CD1c-positive myeloid dendritic cell (primary cell): ENCODE measurements around the gene POLR2L.

ENCODE experiments used
- DNase-seq: peaks from one replicate; pipeline ENCODE4 v3.0.0-alpha.2; 2016; ENCODE audit errors: extremely low spot score

POLR2L gene

GRCh38 chr11:842370-843002 is at the start of gene POLR2L, which contains the start of gene TSPAN4:
POLR2L (minus strand) TSS chr11:842529; CDS start chr11:842508, 21 bp downstream.
TSPAN4 (plus strand) TSS chr11:842852; CDS start chr11:850305, 7,453 bp downstream.
- DNase-seq = peak; percentile 93

GRCh38 chr11:890794-891540 is 48.6 kb upstream of the POLR2L start:
- DNase-seq = no peak

- DNase-seq = no peak
Observed at GRCh38 chr11:889687-890475, 47.6 kb upstream of the POLR2L start.

- DNase-seq = no peak
Observed at GRCh38 chr11:889257-889656, 46.9 kb upstream of the POLR2L start.

- no peak for DNase-seq
Observed at GRCh38 chr11:888310-889212, 46.2 kb upstream of the POLR2L start.

GRCh38 chr11:887589-887988 is 45.3 kb upstream of the POLR2L start:
- no peak for DNase-seq

GRCh38 chr11:886568-886967 is 44.2 kb upstream of the POLR2L start:
- DNase-seq = no peak

- no peak for DNase-seq
Observed at GRCh38 chr11:884578-885070, 42.3 kb upstream of the POLR2L start.

GRCh38 chr11:883527-883926 is 41.2 kb upstream of the POLR2L start:
- DNase-seq = no peak

GRCh38 chr11:882596-882995 is 40.3 kb upstream of the POLR2L start:
- DNase-seq = no peak

- DNase-seq = no peak
Observed at GRCh38 chr11:880447-880846, 38.1 kb upstream of the POLR2L start.

GRCh38 chr11:877565-877964 is 35.2 kb upstream of the POLR2L start:
- DNase-seq = no peak

- no peak for DNase-seq
Observed at GRCh38 chr11:876545-876944, 34.2 kb upstream of the POLR2L start.

- DNase-seq = no peak
Observed at GRCh38 chr11:875769-876301, 33.5 kb upstream of the POLR2L start.

GRCh38 chr11:875203-875602 is 32.9 kb upstream of the POLR2L start:
- no peak for DNase-seq

- no peak for DNase-seq
Observed at GRCh38 chr11:873706-874105, 31.4 kb upstream of the POLR2L start.

- DNase-seq = no peak
Observed at GRCh38 chr11:872799-873198, 30.5 kb upstream of the POLR2L start.

GRCh38 chr11:871472-871871 is 29.1 kb upstream of the POLR2L start:
- DNase-seq = no peak

- DNase-seq = no peak
Observed at GRCh38 chr11:870418-870817, 28.1 kb upstream of the POLR2L start.

- no peak for DNase-seq
Observed at GRCh38 chr11:870127-870413, 27.7 kb upstream of the POLR2L start.

- DNase-seq = no peak
Observed at GRCh38 chr11:869399-870126, 27.2 kb upstream of the POLR2L start.
